Esophagus muscularis mucosa (tissue), 4 donors: ENCODE measurements around the gene ZBTB44. TPM values are rescaled to one million over a fixed set of nuclear protein-coding genes. Genes with fewer than 3 reads are reported as not detected.

Source experiments
- DNase-seq: peaks from one replicate; pipeline ENCODE4 v3.0.0-alpha.2; 2017; ENCODE audit errors: extremely low spot score
- H3K27ac ChIP-seq, 4 donors: fragments of 200-600 bp; sonication (generic); replicated peaks in 1 of 4; 1 replicate in 3 of 4; 2 replicates in 1 of 4; pipeline ENCODE4 v1.5.1; 2016 to 2019; ENCODE audit warnings: mild to moderate bottlenecking in 1 of 4
- H3K27me3 ChIP-seq, 4 donors: fragments of 200-600 bp; sonication (generic); one replicate each; pipeline versions ENCODE4 v1.5.1 to v1.6.0; 2016 to 2019
- H3K36me3 ChIP-seq, 4 donors: fragments of 200-600 bp; sonication (generic); one replicate each; pipeline ENCODE4 v1.5.1; 2016 to 2019
- H3K4me1 ChIP-seq, 4 donors: fragments of 200-600 bp; sonication (generic); one replicate each; pipeline ENCODE4 v1.5.1; 2016 to 2019
- H3K4me3 ChIP-seq, 4 donors: fragments of 200-600 bp; sonication (generic); 1 replicate in 2 of 4; 2 replicates in 2 of 4; pipeline ENCODE4 v1.5.1; 2016 to 2019; ENCODE audit warnings: mild to moderate bottlenecking in 4 of 4, moderate library complexity in 1 of 4
- H3K9me3 ChIP-seq, 4 donors: fragments of 200-600 bp; sonication (generic); 1 replicate in 3 of 4; 2 replicates in 1 of 4; pipeline ENCODE4 v1.5.1; 2016 to 2019
- EP300 ChIP-seq: sonication (generic); formaldehyde crosslinking; IDR thresholded peaks from one replicate; pipeline ENCODE4 v1.6.1; 2017; ENCODE audit warnings: antibody characterized with exemption
- POLR2A ChIP-seq: fragments of 450-650 bp; IDR thresholded peaks from one replicate; pipeline ENCODE4 v1.6.1; 2017; ENCODE audit warnings: antibody characterized with exemption, moderate library complexity, mild to moderate bottlenecking, low read depth
- POLR2AphosphoS5 ChIP-seq, 2 donors: sonication (generic); formaldehyde crosslinking; IDR thresholded peaks; one replicate each; pipeline ENCODE4 v1.6.1; 2017; ENCODE audit warnings: antibody characterized with exemption in 2 of 2
- WGBS: methylation state at CpG from one replicate; pipeline ENCODE4 v1.1.5; 2018; 5-methylcytosine and 5-hydroxymethylcytosine counted together
- intact Hi-C: fragments of 100-400 bp; cut with DNase I; formaldehyde crosslinking; loops from one replicate; pipeline ENCODE4 v1.15.1; 2023
- total RNA-seq, 4 donors: library from RNA; depleted of rRNA; stranded (reverse); fragments of >200 nt; gene quantifications; one replicate each; pipeline versions ENCODE4 v1.1.0 to v1.2.1, GENCODE V29; 2016
- TF ChIP-seq, protein P1 (sequence below), 3 experiments: fragments of 200-600 bp in 2 of 3; fragments of 450-650 bp in 1 of 3; sonication (generic) in 2 of 3; IDR thresholded peaks; one replicate each; pipeline ENCODE4 v1.5.1; 2017 to 2019; ENCODE audit warnings: antibody characterized with exemption in 3 of 3, mild to moderate bottlenecking in 2 of 3, moderate library complexity in 1 of 3

The ZBTB44 gene
- total RNA-seq, 4 donors from 2014 or later, result 50.4 to 86.4 (median 65.3) TPM

DNA sequence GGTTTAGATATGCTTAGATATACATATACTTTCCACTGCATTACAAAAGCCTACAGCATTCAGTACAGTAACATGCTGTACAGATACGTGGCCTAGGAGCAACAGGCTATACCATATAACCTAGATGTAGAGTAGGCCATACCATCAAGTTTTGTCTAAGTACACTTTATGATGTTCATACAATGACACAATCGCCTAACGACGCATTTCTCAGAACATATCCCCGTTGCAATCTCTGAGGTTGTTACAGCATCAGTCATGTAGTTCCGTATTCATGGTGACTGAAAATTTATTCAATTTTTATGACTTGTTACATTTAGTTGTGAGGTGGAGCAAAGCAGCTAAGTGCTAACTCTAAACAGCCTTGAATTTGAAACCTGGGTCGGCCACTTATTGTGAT lies 6.7 kb downstream of the ZBTB44 start:
- TF ChIP-seq POLR2A, result no peak
- TF ChIP-seq, protein P1, sequence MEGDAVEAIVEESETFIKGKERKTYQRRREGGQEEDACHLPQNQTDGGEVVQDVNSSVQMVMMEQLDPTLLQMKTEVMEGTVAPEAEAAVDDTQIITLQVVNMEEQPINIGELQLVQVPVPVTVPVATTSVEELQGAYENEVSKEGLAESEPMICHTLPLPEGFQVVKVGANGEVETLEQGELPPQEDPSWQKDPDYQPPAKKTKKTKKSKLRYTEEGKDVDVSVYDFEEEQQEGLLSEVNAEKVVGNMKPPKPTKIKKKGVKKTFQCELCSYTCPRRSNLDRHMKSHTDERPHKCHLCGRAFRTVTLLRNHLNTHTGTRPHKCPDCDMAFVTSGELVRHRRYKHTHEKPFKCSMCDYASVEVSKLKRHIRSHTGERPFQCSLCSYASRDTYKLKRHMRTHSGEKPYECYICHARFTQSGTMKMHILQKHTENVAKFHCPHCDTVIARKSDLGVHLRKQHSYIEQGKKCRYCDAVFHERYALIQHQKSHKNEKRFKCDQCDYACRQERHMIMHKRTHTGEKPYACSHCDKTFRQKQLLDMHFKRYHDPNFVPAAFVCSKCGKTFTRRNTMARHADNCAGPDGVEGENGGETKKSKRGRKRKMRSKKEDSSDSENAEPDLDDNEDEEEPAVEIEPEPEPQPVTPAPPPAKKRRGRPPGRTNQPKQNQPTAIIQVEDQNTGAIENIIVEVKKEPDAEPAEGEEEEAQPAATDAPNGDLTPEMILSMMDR (IDR thresholded peaks at IDR 0.05), result no peak
- TF ChIP-seq EP300, result no peak
- no peak for TF ChIP-seq POLR2AphosphoS5 (IDR thresholded peaks at IDR 0.05)
- H3K9me3 ChIP-seq, result no peaks in the 10 kb centered on the region
- intact Hi-C loops, result no loop called here
- 96% methylated on average over 7 of the region's 7 CpGs for WGBS
- no peaks in the 10 kb centered on the region for H3K27me3 ChIP-seq
- no peaks in the 10 kb centered on the region for H3K36me3 ChIP-seq
- no peak for DNase-seq
- H3K4me1 ChIP-seq, result peaks cover 25 to 48% (median 41%) of the 10 kb centered on the region in 4 donors
- H3K27ac ChIP-seq, result no peak overlapping the region
- no peak overlapping the region for H3K4me3 ChIP-seq

DNA sequence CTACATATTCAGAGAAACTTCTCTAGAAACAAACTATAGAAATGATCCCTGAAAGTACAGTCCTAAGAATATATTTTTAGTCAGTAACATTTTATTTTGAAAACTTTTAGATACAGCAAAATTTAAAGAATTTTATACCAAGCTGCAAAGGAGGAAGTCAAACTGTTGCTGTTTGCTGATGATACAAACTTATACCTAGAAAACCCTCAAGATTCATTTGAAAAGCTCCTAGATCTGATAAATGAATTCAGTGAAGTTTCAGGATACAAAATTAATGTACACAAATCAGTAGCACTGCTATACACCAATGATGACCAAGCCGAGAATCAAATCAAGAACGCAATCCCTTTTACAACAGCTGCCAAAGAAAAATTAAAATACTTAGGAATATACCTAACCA lies 10.1 kb downstream of the ZBTB44 start:
- no peak for DNase-seq
- TF ChIP-seq EP300 (no peak), POLR2AphosphoS5 (IDR thresholded peaks at IDR 0.05) (no peak), POLR2A (no peak)
- TF ChIP-seq, protein P1 (IDR thresholded peaks at IDR 0.05), result no peak
- no peaks in the 10 kb centered on the region for H3K9me3 ChIP-seq
- H3K27me3 ChIP-seq, result no peaks in the 10 kb centered on the region
- intact Hi-C loops, result no loop called here
- H3K4me3 ChIP-seq, result no peak overlapping the region
- peaks cover 20 to 32% (median 27%) of the 10 kb centered on the region in 4 donors for H3K4me1 ChIP-seq
- peaks cover 0 to 4% (median 0%) of the 10 kb centered on the region in 4 donors for H3K36me3 ChIP-seq
- H3K27ac ChIP-seq, result no peak overlapping the region
- WGBS, result 93% methylated on average over 2 of the region's 2 CpGs

- TF ChIP-seq POLR2A, result no peak
- TF ChIP-seq POLR2AphosphoS5 (IDR thresholded peaks at IDR 0.05), result no peak
- TF ChIP-seq, protein P1 (IDR thresholded peaks at IDR 0.05), result no peak
- no peak for TF ChIP-seq EP300
- H3K9me3 ChIP-seq, result no peaks in the 10 kb centered on the region
- no peaks in the 10 kb centered on the region for H3K27me3 ChIP-seq
- no peak overlapping the region for H3K4me3 ChIP-seq
- WGBS, result 54% methylated on average over 5 of the region's 5 CpGs
- intact Hi-C loops, result no loop called here
- peaks cover 11 to 26% (median 17%) of the 10 kb centered on the region in 4 donors for H3K4me1 ChIP-seq
- H3K36me3 ChIP-seq, result peaks cover 0 to 4% (median 0%) of the 10 kb centered on the region in 4 donors
- no peak overlapping the region for H3K27ac ChIP-seq
- DNase-seq, result no peak
Observed at GRCh38 chr11:130301002-130301401, 13.7 kb downstream of the ZBTB44 start.

- peaks cover 11 to 28% (median 17%) of the 10 kb centered on the region in 4 donors for H3K4me1 ChIP-seq
- TF ChIP-seq POLR2AphosphoS5 (IDR thresholded peaks at IDR 0.05) (no peak), EP300 (no peak), POLR2A (no peak)
- TF ChIP-seq, protein P1 (IDR thresholded peaks at IDR 0.05), result no peak
- H3K27ac ChIP-seq, result no peak overlapping the region
- intact Hi-C loops, result no loop called here
- 34% methylated on average over 1 of the region's 1 CpG for WGBS
- no peak for DNase-seq
- H3K36me3 ChIP-seq, result peaks cover 0 to 4% (median 0%) of the 10 kb centered on the region in 4 donors
- H3K9me3 ChIP-seq, result no peaks in the 10 kb centered on the region
- no peak overlapping the region for H3K4me3 ChIP-seq
- H3K27me3 ChIP-seq, result no peaks in the 10 kb centered on the region
Observed at GRCh38 chr11:130300567-130300966, 14.2 kb downstream of the ZBTB44 start.

- H3K36me3 ChIP-seq, result peaks cover 0 to 4% (median 0%) of the 10 kb centered on the region in 4 donors
- no peaks in the 10 kb centered on the region for H3K27me3 ChIP-seq
- no peaks in the 10 kb centered on the region for H3K9me3 ChIP-seq
- 94% methylated on average over 5 of the region's 5 CpGs for WGBS
- intact Hi-C loops, result no loop called here
- H3K4me3 ChIP-seq, result no peak overlapping the region
- H3K27ac ChIP-seq, result no peak overlapping the region
- TF ChIP-seq POLR2A (no peak), POLR2AphosphoS5 (IDR thresholded peaks at IDR 0.05) (no peak), EP300 (no peak)
- TF ChIP-seq, protein P1 (IDR thresholded peaks at IDR 0.05), result no peak
- no peak for DNase-seq
- peaks cover 11 to 29% (median 17%) of the 10 kb centered on the region in 4 donors for H3K4me1 ChIP-seq
Observed at GRCh38 chr11:130299978-130300377, 14.7 kb downstream of the ZBTB44 start.
